CD8-positive, alpha-beta memory T cell (primary cell): Measurements from ENCODE around the gene PPP6R2. TPM values are rescaled to one million over a fixed set of nuclear protein-coding genes. Genes with fewer than 3 reads are reported as not detected.

ENCODE experiments used
- CTCF ChIA-PET: fragments of 350-600 bp; sonication (Branson Sonifier 250); formaldehyde crosslinking; loops from one replicate; lab custom pipeline; 2021; ENCODE audit warnings: antibody characterized with exemption; lab: Charles Lee
- POLR2A ChIA-PET: fragments of 350-600 bp; sonication (Branson Sonifier 250); formaldehyde crosslinking; loops from one replicate; lab custom pipeline; 2021; ENCODE audit warnings: antibody characterized with exemption; lab: Charles Lee
- DNase-seq, 5 donors: peaks; one replicate each; pipeline versions ENCODE4 v3.0.0 to v3.0.0-alpha.2; 2020 to 2022; ENCODE audit warnings: mixed read lengths in 1 of 5
- H3K27ac ChIP-seq: one replicate; pipeline ENCODE4 v1.7.0; 2013; ENCODE audit warnings: low read depth, mild to moderate bottlenecking, low read length, moderate library complexity
- H3K27me3 ChIP-seq: 2 replicates; pipeline ENCODE4 v1.7.0; 2013; ENCODE audit warnings: low read length, mild to moderate bottlenecking; ENCODE audit not compliant: insufficient read depth, poor library complexity, severe bottlenecking
- H3K36me3 ChIP-seq: 2 replicates; pipeline ENCODE4 v1.7.0; 2013; ENCODE audit warnings: mild to moderate bottlenecking, low read length, moderate library complexity; ENCODE audit not compliant: insufficient read depth
- H3K4me1 ChIP-seq: 2 replicates; pipeline ENCODE4 v1.7.0; 2013; ENCODE audit warnings: mild to moderate bottlenecking, low read length, moderate library complexity; ENCODE audit not compliant: insufficient read depth
- H3K4me3 ChIP-seq: 2 replicates; pipeline ENCODE4 v1.7.0; 2013; ENCODE audit warnings: mild to moderate bottlenecking, low read length
- H3K9me3 ChIP-seq: 2 replicates; pipeline ENCODE4 v1.7.0; 2013; ENCODE audit warnings: mild to moderate bottlenecking, low read length
- H3K27ac Mint-ChIP-seq, 8 donors: one replicate each; pipeline ENCODE4 v1.8.0; 2020 to 2021; ENCODE audit warnings: mixed read lengths in 8 of 8, mild to moderate bottlenecking in 6 of 8, inconsistent platforms in 3 of 8, moderate library complexity in 3 of 8
- H3K27me3 Mint-ChIP-seq, 2 donors: one replicate each; pipeline ENCODE4 v1.8.0; 2020 to 2021; ENCODE audit warnings: mixed read lengths in 2 of 2, mild to moderate bottlenecking in 1 of 2, moderate library complexity in 1 of 2
- H3K36me3 Mint-ChIP-seq, 3 donors: one replicate each; pipeline ENCODE4 v1.8.0; 2020 to 2021; ENCODE audit warnings: mixed read lengths in 3 of 3, inconsistent platforms in 1 of 3, mild to moderate bottlenecking in 1 of 3
- H3K4me1 Mint-ChIP-seq, 3 donors: one replicate each; pipeline ENCODE4 v1.8.0; 2020 to 2021; ENCODE audit warnings: mixed read lengths in 3 of 3, inconsistent platforms in 1 of 3, mild to moderate bottlenecking in 1 of 3
- H3K4me3 Mint-ChIP-seq, 7 donors: one replicate each; pipeline ENCODE4 v1.8.0; 2020 to 2021; ENCODE audit warnings: mixed read lengths in 7 of 7, mild to moderate bottlenecking in 6 of 7, moderate library complexity in 4 of 7, inconsistent platforms in 2 of 7
- H3K9me3 Mint-ChIP-seq, 5 donors: one replicate each; pipeline ENCODE4 v1.8.0; 2020 to 2022; ENCODE audit warnings: mixed read lengths in 5 of 5, mild to moderate bottlenecking in 3 of 5, moderate library complexity in 2 of 5, inconsistent platforms in 1 of 5
- polyA plus RNA-seq: library from polyadenylated mRNA; unstranded; fragments of 300-500 nt; fragmentation: Illumina TruSeq; gene quantifications from one replicate; pipeline ENCODE4 v1.2.3, GENCODE V29; 2021
- total RNA-seq, 2 experiments: library from RNA; stranded (reverse); gene quantifications; one replicate each; pipeline ENCODE4 v1.2.3, GENCODE V29; 2021

Gene PPP6R2
- total and polyA plus RNA-seq, 3 experiments from 2014 or later, result 34.2 to 55.9 (median 49.7) TPM

DNA sequence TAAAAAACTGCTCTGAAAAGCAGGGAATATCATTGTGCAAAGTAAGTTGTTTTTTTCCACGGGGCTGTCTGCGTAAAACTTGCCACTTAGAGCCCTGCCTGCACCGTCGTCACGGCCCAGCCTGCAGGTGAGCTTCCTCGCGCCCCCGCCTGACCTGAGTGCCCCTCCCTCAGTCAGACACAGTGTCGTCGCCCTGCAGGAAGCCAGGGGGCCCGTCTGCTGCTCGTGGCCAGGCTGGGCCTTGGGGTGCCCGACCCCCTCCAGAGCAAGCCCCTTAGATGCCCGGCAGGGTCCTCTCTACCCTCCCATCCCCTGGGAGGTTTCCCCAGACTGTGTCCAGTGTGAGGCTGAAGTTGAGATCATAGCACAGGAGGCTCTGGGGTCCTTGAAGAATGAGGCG, 100.1 kb downstream of the PPP6R2 start:
- H3K36me3 ChIP-seq, result peaks cover 10% of the 10 kb centered on the region
- H3K27me3 ChIP-seq, result no peaks in the 10 kb centered on the region
- CTCF ChIA-PET, result interaction anchor here (2.2 to 3.1 kb wide), 3 partner anchors 27 to 55 kb away, joined by 6 to 14 read pairs (median 11); no protein-coding TSS in a partner anchor
- H3K27ac ChIP-seq, result no peak overlapping the region
- Mint-ChIP-seq H3K27me3 (no peaks in the 10 kb centered on the region), H3K4me3 (peak overlapping the region in 3 of 7 donors; percentile 17 to 24 (median 23)), H3K9me3 (no peaks in the 10 kb centered on the region), H3K4me1 (peaks cover 21 to 34% (median 22%) of the 10 kb centered on the region in 3 donors), H3K27ac (peak overlapping the region; percentile 71 to 95 (median 82)), H3K36me3 (peaks cover 0 to 64% (median 2%) of the 10 kb centered on the region in 3 donors)
- POLR2A ChIA-PET, result no interaction called here
- H3K9me3 ChIP-seq, result no peaks in the 10 kb centered on the region
- DNase-seq, result peak in 2 of 5 donors; percentile 39 to 54
- no peak overlapping the region for H3K4me3 ChIP-seq
- peaks cover 19% of the 10 kb centered on the region for H3K4me1 ChIP-seq

DNA sequence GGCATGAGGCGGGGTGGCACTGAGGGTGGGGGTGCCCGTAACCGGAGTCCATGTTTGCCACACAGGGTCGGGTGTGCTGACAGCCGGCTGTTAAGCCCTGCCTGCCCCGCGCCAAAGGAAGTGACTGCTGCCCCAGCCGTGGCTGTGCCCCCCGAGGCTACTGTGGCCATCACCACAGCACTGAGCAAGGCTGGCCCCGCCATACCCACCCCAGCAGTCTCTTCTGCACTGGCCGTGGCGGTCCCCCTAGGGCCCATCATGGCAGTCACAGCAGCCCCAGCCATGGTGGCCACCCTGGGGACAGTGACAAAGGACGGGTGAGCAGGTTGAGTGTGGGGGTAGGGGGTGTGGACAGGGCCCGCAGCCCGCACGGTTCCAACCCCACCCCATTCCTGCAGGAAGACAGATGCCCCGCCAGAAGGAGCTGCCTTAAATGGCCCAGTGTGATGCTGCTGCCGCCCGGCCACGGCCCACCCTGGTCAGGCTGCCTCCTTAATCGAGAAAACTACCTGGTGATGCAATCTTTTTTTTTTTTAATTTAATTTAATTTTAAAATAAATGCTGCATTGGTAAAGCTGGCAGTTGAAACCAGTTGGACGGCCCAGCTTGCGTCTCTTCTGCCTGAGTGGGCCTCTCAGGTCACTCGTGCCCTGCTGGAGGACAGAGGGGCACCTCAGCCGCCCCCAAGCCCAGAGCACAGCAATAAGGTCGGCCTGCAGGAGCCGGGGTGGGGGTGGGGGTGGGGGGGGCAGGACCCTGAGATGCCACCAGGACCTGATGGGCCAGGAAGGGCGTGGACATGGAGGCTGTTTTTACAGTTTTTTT, 100.9 kb downstream of the PPP6R2 start:
- peaks cover 22 to 38% (median 24%) of the 10 kb centered on the region in 3 donors for H3K4me1 Mint-ChIP-seq
- H3K36me3 Mint-ChIP-seq, result peaks cover 0 to 64% (median 4%) of the 10 kb centered on the region in 3 donors
- H3K9me3 ChIP-seq, result no peaks in the 10 kb centered on the region
- H3K4me3 Mint-ChIP-seq, result no peak overlapping the region
- peaks cover 19% of the 10 kb centered on the region for H3K4me1 ChIP-seq
- no peaks in the 10 kb centered on the region for H3K27me3 ChIP-seq
- ChIA-PET CTCF (interaction anchor here (2.0 to 3.1 kb wide), 5 partner anchors 26 to 176 kb away, joined by 6 to 14 read pairs (median 9); partner anchors contain the start of gene SCO2), POLR2A (interaction anchor here (0.6 to 1.8 kb wide), 3 partner anchors 28 to 184 kb away, joined by 3 to 5 read pairs (median 5); partner anchors contain the start of gene SCO2)
- H3K36me3 ChIP-seq, result peaks cover 18% of the 10 kb centered on the region
- no peaks in the 10 kb centered on the region for H3K27me3 Mint-ChIP-seq
- H3K9me3 Mint-ChIP-seq, result no peaks in the 10 kb centered on the region
- H3K4me3 ChIP-seq, result no peak overlapping the region
- no peak overlapping the region for H3K27ac ChIP-seq
- peak in 1 of 5 donors; percentile 47 for DNase-seq
- H3K27ac Mint-ChIP-seq, result peak overlapping the region; percentile 80 to 95 (median 86)

DNA sequence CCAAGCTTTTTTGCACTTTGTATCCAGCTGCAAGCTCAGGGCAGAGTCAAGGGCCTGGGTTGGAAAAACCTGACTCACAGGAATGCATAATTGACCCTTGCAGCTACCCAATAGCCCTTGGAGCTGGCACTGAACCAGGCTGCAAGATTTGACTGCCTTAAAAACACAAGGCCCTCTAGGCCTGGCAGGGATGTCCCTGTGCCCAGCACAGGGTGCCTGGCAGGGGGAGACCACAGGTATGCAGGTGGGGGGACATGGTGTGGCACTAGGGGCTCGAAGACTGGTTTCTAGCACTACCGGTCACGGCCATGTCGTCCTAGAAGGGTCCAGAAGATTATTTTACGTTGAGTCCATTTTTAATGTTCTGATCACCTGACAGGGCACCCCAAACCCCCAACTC, 101.5 kb downstream of the PPP6R2 start:
- POLR2A ChIA-PET, result interaction anchor here (0.6 to 1.9 kb wide), 6 partner anchors 21 to 185 kb away, joined by 3 to 10 read pairs (median 4); partner anchors contain the start of gene SCO2
- no peak overlapping the region for H3K4me3 ChIP-seq

DNA sequence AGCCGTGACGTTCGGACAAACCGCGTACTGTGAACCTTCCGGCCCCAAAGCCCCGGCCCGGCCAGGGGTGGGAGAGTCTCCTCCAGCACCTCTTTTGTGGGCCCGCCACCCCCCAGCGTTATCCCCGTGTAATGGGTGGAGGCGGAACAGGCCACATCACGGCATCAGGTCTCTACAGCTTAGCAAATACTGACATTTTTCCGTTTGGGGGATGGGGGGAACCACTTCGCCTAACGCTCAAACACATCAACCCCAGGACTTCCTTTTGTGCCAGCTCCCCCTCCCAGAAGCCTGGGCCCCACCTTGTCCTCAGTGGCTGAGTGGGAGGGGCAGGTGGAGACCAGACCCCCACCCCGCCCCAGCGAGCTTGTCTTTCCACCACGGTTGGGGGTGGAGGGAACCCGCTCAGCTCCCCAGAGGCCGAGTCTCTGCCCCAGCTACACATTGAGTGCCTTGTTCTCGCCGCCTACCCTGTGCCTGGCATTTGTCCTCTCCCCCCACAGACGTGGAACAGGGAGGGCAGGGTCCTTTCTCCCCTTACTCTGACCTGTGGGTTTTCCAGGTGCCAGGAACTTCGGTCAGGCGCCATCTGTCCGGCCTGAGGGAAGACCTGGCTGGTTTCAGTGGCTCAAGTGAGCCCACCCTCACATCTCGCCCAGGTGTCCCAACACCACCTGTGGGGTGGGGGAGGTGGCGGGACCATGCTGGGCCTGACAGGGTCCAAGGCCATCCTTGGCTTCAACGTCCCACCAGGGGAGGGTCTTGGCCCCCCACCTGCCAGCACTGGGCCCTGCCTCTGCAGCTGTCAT, 102.1 kb downstream of the PPP6R2 start:
- peaks cover 19% of the 10 kb centered on the region for H3K4me1 ChIP-seq
- H3K4me1 Mint-ChIP-seq, result peaks cover 27 to 43% (median 29%) of the 10 kb centered on the region in 3 donors
- H3K4me3 Mint-ChIP-seq, result peak overlapping the region in 6 of 7 donors; percentile 38 to 64 (median 55)
- DNase-seq, result peak in 4 of 5 donors; percentile 49 to 76 (median 64)
- no peaks in the 10 kb centered on the region for H3K9me3 Mint-ChIP-seq
- ChIA-PET CTCF (interaction anchor here (0.9 to 2.7 kb wide), 7 partner anchors 25 to 175 kb away, joined by 3 to 14 read pairs (median 4); partner anchors contain the start of gene SCO2), POLR2A (interaction anchor here (0.8 to 1.9 kb wide), 4 partner anchors 20 to 176 kb away, joined by 3 to 10 read pairs (median 4); partner anchors contain the start of gene SCO2)
- H3K27me3 Mint-ChIP-seq, result no peaks in the 10 kb centered on the region
- H3K9me3 ChIP-seq, result no peaks in the 10 kb centered on the region
- no peaks in the 10 kb centered on the region for H3K27me3 ChIP-seq
- no peak overlapping the region for H3K27ac ChIP-seq
- peaks cover 0 to 63% (median 5%) of the 10 kb centered on the region in 3 donors for H3K36me3 Mint-ChIP-seq
- H3K4me3 ChIP-seq, result no peak overlapping the region
- peaks cover 15% of the 10 kb centered on the region for H3K36me3 ChIP-seq
- peak overlapping the region; percentile 63 to 95 (median 86) for H3K27ac Mint-ChIP-seq

More for the DNA sequence above, 101.5 kb downstream of the PPP6R2 start:
- CTCF ChIA-PET, result interaction anchor here (0.9 to 3.1 kb wide), 6 partner anchors 25 to 175 kb away, joined by 4 to 14 read pairs (median 8); partner anchors contain the start of gene SCO2
- Mint-ChIP-seq H3K27ac (peak overlapping the region in 7 of 8 donors; percentile 63 to 95 (median 84)), H3K4me1 (peaks cover 25 to 40% (median 27%) of the 10 kb centered on the region in 3 donors), H3K36me3 (peaks cover 0 to 65% (median 5%) of the 10 kb centered on the region in 3 donors), H3K27me3 (no peaks in the 10 kb centered on the region), H3K9me3 (no peaks in the 10 kb centered on the region), H3K4me3 (peak overlapping the region in 4 of 7 donors; percentile 45 to 62 (median 55))
- Histone ChIP-seq H3K36me3 (peaks cover 20% of the 10 kb centered on the region), H3K9me3 (no peaks in the 10 kb centered on the region), H3K27me3 (no peaks in the 10 kb centered on the region), H3K4me1 (peaks cover 19% of the 10 kb centered on the region), H3K27ac (no peak overlapping the region)
- DNase-seq, result no peak

DNA sequence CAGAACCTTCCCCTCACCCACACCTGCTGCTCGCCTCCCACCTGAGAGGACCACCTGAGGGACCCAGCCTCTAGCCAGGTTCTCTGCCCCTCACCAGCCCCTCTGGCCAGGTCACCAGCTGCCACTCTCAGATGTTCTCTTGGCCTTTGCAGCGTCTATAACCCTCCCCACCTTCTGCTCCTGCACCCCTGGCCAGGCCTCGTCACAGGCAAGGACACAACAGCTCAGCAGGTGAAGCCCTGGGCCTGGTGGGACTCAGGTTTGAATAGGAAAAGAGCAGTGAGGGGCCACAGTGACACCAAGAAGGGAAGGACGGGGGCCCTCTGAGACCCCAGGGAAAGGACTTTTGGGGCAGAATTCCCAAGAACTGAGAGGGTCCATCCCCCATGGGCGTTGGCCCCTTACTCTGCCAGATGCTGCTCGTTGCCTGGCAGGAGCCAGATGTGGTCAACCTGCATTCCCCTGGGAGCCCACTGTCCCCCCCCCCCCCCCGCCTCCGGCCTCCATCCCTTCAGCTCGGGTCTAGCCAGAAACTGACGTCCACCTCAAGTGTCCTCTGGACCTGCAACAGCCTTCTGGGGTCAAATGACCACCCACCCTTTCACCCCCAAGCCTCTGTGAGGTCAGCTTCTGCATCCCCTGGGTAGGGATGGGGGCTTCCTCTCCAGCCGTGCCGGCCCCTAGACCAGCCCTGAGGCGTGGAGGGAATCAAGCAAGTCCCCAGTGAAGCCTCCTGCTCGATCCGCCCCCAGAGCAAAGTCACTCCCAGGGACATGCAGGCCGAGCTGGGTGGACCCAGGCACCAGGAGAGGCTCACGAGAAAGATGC, 103.0 kb downstream of the PPP6R2 start:
- Mint-ChIP-seq H3K27me3 (no peaks in the 10 kb centered on the region), H3K9me3 (no peaks in the 10 kb centered on the region), H3K4me1 (peaks cover 28 to 43% (median 29%) of the 10 kb centered on the region in 3 donors), H3K4me3 (peak overlapping the region in 5 of 7 donors; percentile 34 to 68 (median 58)), H3K27ac (peak overlapping the region; percentile 54 to 89 (median 80)), H3K36me3 (peaks cover 0 to 69% (median 10%) of the 10 kb centered on the region in 3 donors)
- POLR2A ChIA-PET, result interaction anchor here (1.2 to 1.9 kb wide), 3 partner anchors 24 to 175 kb away, joined by 3 to 10 read pairs (median 5); partner anchors contain the start of gene SCO2
- no peaks in the 10 kb centered on the region for H3K27me3 ChIP-seq
- no peak overlapping the region for H3K4me3 ChIP-seq
- no peak overlapping the region for H3K27ac ChIP-seq
- H3K36me3 ChIP-seq, result peaks cover 15% of the 10 kb centered on the region
- CTCF ChIA-PET, result interaction anchor here (0.8 to 2.3 kb wide), 5 partner anchors 12 to 174 kb away, joined by 3 to 9 read pairs (median 4); no protein-coding TSS in a partner anchor
- H3K9me3 ChIP-seq, result no peaks in the 10 kb centered on the region
- H3K4me1 ChIP-seq, result peaks cover 19% of the 10 kb centered on the region
- no peak for DNase-seq

DNA sequence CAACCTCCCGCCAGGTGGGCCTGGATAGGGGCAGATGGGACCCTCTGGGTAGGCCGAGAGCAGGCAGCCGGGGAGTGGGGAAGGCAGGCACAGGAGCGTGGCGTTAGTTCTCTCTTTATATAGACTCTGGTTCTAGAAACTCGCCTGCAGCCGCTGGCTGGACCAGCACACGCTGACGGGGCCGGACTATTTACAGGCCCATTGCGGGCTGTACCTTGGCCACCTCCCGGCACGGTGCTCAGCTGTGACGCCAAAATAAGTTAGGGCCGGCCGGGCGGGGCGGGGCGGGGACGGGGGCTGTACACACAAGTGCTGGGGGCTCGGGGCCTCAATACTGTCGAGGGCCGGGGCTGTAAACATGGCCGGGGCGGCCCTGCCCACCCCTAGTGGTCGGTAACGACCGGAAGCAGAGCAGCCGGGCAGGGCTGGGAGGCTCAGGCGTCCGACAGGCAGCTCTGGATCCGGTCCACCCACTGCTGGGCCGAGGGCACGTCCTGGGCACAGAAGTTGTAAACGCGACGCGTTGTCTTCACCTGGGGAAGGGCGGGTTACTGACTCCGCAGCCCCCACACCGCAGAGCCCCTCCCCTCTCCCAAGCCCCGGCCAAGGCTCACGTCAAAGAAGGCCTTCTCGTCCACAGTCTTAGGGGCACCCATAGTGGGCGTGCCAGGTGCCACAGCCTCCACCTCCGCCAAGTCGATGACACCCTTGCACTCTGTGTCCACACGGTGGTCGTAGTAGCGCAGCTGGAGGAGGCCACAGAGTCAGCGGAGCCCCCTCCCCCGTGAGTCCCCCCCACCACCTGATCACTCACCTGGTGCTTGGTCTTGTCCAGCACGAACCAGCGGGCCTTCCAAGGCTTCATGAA, 103.8 kb downstream of the PPP6R2 start:
- H3K9me3 Mint-ChIP-seq, result no peaks in the 10 kb centered on the region
- Histone ChIP-seq H3K9me3 (no peaks in the 10 kb centered on the region), H3K4me3 (no peak overlapping the region), H3K27ac (no peak overlapping the region), H3K36me3 (peaks cover 15% of the 10 kb centered on the region), H3K4me1 (peaks cover 19% of the 10 kb centered on the region), H3K27me3 (no peaks in the 10 kb centered on the region)
- peak overlapping the region in 2 of 8 donors; percentile 34 to 54 for H3K27ac Mint-ChIP-seq
- ChIA-PET POLR2A (no interaction called here), CTCF (interaction anchor here (0.8 kb wide), 1 partner anchor 11 kb away, joined by 3 read pairs; no protein-coding TSS in a partner anchor)
- DNase-seq, result no peak
- H3K27me3 Mint-ChIP-seq, result no peaks in the 10 kb centered on the region
- no peak overlapping the region for H3K4me3 Mint-ChIP-seq
- peaks cover 29 to 43% (median 33%) of the 10 kb centered on the region in 3 donors for H3K4me1 Mint-ChIP-seq
- H3K36me3 Mint-ChIP-seq, result peaks cover 0 to 69% (median 15%) of the 10 kb centered on the region in 3 donors
